22Rv1 (cell line): ENCODE data around the gene PLSCR2.

ENCODE experiments used
- H3K27ac ChIP-seq: fragments of 450-650 bp; 2 replicates; pipeline ENCODE4 v1.5.1; 2017
- ZFX ChIP-seq: fragments of 450-650 bp; IDR thresholded peaks from 2 replicates; pipeline ENCODE4 v1.6.1; 2017; ENCODE audit warnings: antibody characterized with exemption, borderline replicate concordance
- TF ChIP-seq, protein P1 (sequence below): fragments of 450-650 bp; IDR thresholded peaks from 2 replicates; pipeline ENCODE4 v1.5.1; 2017; ENCODE audit warnings: mild to moderate bottlenecking

PLSCR2 gene

DNA sequence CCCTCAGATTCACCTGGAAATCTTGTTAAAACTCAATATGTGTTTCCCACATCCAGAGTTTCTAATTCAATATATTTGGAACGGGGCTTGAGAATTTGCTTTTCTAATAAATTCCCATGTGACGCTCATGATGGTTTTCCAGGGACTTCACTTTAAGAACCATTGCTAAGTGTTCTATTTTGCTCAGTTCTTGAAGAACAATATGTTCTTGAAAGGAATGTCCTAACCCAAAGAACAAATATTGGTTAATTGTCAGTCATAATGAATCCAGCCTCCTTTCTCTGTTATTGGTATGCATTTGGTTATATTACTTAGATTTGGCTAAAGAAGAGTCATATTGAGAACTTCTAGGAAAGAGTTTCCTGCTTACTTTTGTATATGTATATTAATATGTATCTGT is 4.4 kb upstream of the PLSCR2 start:
- no peak overlapping the region; the same call in 1 of the 2 replicates for H3K27ac ChIP-seq
- TF ChIP-seq, protein P1, sequence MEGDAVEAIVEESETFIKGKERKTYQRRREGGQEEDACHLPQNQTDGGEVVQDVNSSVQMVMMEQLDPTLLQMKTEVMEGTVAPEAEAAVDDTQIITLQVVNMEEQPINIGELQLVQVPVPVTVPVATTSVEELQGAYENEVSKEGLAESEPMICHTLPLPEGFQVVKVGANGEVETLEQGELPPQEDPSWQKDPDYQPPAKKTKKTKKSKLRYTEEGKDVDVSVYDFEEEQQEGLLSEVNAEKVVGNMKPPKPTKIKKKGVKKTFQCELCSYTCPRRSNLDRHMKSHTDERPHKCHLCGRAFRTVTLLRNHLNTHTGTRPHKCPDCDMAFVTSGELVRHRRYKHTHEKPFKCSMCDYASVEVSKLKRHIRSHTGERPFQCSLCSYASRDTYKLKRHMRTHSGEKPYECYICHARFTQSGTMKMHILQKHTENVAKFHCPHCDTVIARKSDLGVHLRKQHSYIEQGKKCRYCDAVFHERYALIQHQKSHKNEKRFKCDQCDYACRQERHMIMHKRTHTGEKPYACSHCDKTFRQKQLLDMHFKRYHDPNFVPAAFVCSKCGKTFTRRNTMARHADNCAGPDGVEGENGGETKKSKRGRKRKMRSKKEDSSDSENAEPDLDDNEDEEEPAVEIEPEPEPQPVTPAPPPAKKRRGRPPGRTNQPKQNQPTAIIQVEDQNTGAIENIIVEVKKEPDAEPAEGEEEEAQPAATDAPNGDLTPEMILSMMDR = no peak
- no peak for TF ChIP-seq ZFX

DNA sequence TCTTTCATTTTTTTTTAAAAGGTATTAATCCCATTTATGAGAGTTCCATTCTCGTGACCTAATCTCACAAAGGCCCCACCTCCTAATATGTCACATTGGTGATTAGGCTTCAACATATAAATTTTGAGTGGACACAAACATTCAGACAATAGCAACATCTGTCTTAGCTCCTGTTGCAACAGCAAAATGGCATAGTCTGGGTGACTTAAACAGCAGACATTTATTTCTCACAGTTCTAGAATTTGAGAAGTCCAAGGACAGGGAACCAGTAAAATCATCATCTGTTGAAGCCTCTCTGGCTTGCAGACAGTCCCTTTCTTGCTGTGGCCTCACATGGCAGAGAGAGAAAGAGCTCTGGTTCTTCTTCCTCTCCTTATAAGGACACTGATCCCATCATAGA is 3.2 kb upstream of the PLSCR2 start:
- H3K27ac ChIP-seq = no peak overlapping the region
- TF ChIP-seq, protein P1 = no peak
- no peak for TF ChIP-seq ZFX

DNA sequence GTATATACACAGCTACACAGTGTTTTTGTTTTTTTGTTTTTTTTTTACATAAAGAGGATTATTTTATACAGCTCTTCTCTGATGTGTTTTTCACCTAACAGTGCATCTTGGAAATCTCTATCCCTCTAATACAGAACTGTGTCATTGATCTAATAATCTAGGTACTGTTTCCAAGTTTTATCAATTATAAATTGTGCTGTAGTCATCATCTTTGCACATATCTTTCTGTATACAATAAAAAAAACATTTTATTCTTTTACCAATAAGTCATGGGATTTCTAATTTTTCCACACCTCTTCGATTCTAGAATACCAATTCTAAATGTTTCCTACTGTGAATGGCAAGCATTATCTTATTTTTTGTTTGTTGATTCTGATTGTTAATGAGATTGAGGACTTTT is 1.7 kb upstream of the PLSCR2 start:
- no peak overlapping the region for H3K27ac ChIP-seq
- TF ChIP-seq, protein P1 = no peak
- TF ChIP-seq ZFX = no peak

DNA sequence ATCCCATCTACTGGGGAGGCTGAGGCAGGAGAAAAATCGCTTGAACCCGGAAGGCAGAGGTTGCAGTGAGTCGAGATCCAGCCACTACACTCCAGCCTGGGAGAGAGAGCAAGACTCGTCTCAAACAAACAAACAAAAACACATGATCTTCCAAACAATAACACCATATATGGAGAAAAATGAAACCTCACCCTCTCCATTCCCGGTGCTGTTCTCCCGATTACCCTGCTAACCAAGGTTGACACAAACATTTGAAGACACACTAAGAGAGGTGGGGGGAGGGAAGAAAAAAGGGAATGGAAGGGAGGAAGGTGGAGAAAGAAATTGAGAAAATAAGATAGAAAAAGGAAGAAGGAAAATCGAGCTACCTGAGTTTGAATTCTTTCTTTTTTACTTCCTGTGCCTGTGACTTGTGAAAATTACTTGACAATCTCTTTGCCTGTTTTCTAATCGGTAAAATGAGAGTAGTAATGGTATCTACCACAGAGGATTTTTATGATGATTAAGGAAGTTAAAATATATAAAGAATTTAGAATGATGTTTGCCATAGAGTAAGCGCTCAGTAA is 1.1 kb upstream of the PLSCR2 start:
- TF ChIP-seq, protein P1 = no peak
- no peak for TF ChIP-seq ZFX
- no peak overlapping the region for H3K27ac ChIP-seq

DNA sequence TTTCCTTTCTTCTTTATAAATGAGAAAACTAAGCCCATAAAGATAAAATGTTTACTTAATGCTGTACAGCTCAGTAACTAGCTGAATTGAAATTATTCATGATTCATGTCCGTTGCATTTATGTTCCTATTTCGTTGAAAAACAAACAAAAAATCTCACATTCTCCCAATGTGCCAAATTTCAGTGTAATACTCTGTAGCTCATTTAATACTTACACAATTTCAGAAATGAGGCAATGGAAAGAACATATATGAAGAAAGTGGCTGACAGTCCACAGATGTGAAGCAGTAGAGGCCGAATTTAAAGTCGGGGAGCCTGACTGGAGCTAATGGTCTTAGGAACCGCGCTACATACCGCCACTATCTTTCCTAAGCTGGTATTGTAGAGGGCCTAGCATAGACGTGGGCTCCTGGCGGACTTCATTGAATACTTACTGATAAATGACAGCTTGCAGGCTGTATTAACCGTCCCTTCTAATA is 651 bp downstream of the PLSCR2 start:
- TF ChIP-seq ZFX = no peak
- TF ChIP-seq, protein P1 = no peak
- no peak overlapping the region; the same call in 1 of the 2 replicates for H3K27ac ChIP-seq

DNA sequence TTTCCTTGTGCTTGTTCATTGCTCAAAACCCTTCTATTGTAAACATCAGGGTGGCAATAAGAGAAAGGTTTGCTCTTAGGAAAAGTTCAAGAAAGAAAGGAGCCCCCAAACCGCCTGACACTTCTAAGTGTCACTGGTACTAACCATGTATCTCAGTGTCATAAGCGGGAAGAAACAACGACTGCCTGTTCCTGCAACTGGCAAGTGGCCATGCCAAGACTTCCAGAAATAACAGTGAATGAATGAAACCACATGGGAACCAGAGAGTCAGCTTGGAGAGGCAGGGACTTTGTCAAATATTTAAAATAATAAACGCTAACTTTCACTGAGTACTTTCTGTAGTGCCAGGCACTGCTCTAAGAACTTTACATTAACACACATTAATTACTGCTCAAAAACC is 1.1 kb downstream of the PLSCR2 start:
- TF ChIP-seq, protein P1 = no peak
- TF ChIP-seq ZFX = no peak
- H3K27ac ChIP-seq = no peak overlapping the region

DNA sequence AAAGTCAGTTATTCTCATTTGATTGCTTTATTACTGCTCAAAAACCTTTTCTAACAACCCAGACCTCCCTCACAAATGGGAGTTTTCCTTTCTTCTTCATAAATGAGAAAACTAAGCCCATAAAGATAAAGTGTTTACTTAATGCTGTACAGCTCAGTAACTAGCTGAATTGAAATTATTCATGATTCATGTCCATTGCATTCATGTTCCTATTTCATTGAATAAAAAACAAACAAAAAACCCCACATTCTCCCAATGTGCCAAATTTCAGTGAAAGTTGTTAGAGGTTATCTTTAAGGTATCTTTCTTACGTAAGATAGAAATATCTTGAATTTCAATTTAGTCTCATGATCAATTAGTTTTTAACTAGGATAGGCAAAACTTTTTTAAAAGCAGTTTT is 2.8 kb downstream of the PLSCR2 start:
- H3K27ac ChIP-seq = no peak overlapping the region
- TF ChIP-seq, protein P1 = no peak
- no peak for TF ChIP-seq ZFX
